ENCODE measurements around the gene ZNF532.
"Not testable (repeated sequence)": the region's sequence is repeated elsewhere in the genome, so short reads cannot be mapped to it uniquely, and the experiment has no call there.

ZNF532 gene

DNA sequence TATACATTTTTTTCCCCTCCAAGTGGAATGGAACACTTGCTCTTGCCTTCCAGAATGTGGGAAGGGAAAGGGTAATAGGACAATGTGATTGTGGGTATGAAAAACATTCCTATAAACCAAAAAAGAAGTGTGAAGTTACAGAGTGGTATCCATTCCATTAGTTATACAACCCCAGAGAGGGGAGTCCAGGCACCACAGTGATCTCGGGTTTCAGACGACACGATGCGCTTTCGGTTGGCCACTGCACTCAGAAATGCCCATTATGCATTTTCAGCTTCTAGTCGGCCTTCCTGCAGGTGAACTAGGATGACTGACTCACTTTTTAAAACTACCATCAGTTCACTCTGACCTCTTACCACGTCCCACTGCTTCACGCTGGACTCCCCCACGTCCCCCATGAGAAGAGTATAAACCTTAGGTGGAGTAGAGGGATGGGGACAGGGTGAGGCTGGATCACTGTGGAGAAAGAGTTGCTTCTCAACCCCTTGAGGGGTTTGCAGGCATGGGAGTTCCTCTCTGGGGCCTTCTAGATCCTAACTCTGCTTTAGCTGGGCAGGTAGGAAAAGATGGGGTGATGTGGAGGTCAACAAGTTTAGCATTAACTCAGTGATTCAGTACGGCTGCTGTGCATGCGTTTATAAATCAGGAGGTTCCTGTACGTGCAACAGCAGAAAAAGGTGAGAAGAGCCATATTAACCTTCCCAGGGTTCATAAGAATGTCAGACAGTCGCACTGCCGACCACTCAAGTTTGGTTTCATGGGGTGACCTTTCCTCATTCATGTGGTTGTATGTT, 50.5 kb downstream of the ZNF532 start:
- peaks cover 27% of the 10 kb centered on the region for H3K27me3 ChIP-seq (ENCODE audit: insufficient read depth, poor library complexity, severe bottlenecking)
- H3K27ac ChIP-seq (replicated peaks): no peak overlapping the region
- no peak for DNase-seq (ENCODE audit: low read depth in 1 of 2, low spot score in 1 of 2)
- TF ChIP-seq, protein P1, sequence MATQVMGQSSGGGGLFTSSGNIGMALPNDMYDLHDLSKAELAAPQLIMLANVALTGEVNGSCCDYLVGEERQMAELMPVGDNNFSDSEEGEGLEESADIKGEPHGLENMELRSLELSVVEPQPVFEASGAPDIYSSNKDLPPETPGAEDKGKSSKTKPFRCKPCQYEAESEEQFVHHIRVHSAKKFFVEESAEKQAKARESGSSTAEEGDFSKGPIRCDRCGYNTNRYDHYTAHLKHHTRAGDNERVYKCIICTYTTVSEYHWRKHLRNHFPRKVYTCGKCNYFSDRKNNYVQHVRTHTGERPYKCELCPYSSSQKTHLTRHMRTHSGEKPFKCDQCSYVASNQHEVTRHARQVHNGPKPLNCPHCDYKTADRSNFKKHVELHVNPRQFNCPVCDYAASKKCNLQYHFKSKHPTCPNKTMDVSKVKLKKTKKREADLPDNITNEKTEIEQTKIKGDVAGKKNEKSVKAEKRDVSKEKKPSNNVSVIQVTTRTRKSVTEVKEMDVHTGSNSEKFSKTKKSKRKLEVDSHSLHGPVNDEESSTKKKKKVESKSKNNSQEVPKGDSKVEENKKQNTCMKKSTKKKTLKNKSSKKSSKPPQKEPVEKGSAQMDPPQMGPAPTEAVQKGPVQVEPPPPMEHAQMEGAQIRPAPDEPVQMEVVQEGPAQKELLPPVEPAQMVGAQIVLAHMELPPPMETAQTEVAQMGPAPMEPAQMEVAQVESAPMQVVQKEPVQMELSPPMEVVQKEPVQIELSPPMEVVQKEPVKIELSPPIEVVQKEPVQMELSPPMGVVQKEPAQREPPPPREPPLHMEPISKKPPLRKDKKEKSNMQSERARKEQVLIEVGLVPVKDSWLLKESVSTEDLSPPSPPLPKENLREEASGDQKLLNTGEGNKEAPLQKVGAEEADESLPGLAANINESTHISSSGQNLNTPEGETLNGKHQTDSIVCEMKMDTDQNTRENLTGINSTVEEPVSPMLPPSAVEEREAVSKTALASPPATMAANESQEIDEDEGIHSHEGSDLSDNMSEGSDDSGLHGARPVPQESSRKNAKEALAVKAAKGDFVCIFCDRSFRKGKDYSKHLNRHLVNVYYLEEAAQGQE (IDR thresholded peaks at IDR 0.05; ENCODE audit: insufficient replicate concordance, low read depth): no peak
- TF ChIP-seq GABPA (IDR thresholded peaks at IDR 0.05; ENCODE audit: low read depth) (no peak), SPI1 (IDR thresholded peaks at IDR 0.05; ENCODE audit: borderline replicate concordance, low read depth) (no peak), POLR2AphosphoS5 (IDR thresholded peaks at IDR 0.05; ENCODE audit: low read depth) (no peak)
- TF ChIP-seq, protein P2, sequence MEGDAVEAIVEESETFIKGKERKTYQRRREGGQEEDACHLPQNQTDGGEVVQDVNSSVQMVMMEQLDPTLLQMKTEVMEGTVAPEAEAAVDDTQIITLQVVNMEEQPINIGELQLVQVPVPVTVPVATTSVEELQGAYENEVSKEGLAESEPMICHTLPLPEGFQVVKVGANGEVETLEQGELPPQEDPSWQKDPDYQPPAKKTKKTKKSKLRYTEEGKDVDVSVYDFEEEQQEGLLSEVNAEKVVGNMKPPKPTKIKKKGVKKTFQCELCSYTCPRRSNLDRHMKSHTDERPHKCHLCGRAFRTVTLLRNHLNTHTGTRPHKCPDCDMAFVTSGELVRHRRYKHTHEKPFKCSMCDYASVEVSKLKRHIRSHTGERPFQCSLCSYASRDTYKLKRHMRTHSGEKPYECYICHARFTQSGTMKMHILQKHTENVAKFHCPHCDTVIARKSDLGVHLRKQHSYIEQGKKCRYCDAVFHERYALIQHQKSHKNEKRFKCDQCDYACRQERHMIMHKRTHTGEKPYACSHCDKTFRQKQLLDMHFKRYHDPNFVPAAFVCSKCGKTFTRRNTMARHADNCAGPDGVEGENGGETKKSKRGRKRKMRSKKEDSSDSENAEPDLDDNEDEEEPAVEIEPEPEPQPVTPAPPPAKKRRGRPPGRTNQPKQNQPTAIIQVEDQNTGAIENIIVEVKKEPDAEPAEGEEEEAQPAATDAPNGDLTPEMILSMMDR (IDR thresholded peaks at IDR 0.05; ENCODE audit: insufficient read depth, low read length): no peak
- H3K4me3 ChIP-seq (replicated peaks; ENCODE audit: insufficient read depth, low read length): no peak overlapping the region

DNA sequence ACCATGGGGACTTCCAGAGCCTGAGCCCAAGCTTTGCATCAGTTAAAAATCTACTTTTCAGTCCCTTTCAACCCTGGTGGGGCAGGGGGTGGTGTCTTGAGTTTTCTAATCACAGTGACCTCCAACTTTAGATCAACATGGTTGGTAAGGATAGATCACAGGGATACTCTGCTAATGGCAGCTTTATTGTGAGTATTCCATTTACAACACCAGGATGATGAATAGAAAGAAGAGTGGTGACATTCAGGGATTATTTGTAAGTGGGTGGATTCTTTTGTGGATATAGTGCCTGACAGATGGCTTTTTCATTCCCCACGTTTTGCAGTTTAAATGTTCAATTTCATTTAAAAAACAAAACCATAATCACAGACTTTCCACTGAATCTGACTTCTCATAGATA, 51.3 kb downstream of the ZNF532 start:
- no peak overlapping the region for H3K4me3 ChIP-seq (replicated peaks; ENCODE audit: insufficient read depth, low read length)
- peaks cover 27% of the 10 kb centered on the region for H3K27me3 ChIP-seq (ENCODE audit: insufficient read depth, poor library complexity, severe bottlenecking)
- TF ChIP-seq, protein P1 (IDR thresholded peaks at IDR 0.05; ENCODE audit: insufficient replicate concordance, low read depth): no peak
- TF ChIP-seq GABPA (IDR thresholded peaks at IDR 0.05; ENCODE audit: low read depth): no peak
- no peak for TF ChIP-seq POLR2AphosphoS5 (IDR thresholded peaks at IDR 0.05; ENCODE audit: low read depth)
- TF ChIP-seq, protein P2 (IDR thresholded peaks at IDR 0.05; ENCODE audit: insufficient read depth, low read length): no peak
- no peak for TF ChIP-seq SPI1 (IDR thresholded peaks at IDR 0.05; ENCODE audit: borderline replicate concordance, low read depth)
- H3K27ac ChIP-seq (replicated peaks): no peak overlapping the region
- no peak for DNase-seq (ENCODE audit: low read depth in 1 of 2, low spot score in 1 of 2)

DNA sequence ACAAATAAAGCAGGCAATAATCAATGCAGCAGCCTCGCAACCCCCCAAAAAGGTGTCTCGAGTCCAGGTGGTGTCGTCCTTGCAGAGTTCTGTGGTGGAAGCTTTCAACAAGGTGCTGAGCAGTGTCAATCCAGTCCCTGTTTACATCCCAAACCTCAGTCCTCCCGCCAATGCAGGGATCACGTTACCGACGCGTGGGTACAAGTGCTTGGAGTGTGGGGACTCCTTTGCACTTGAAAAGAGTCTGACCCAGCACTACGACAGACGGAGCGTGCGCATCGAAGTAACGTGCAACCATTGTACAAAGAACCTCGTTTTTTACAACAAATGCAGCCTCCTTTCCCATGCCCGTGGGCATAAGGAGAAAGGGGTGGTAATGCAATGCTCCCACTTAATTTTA, 55.3 kb downstream of the ZNF532 start:
- not testable (repeated sequence) for H3K27ac ChIP-seq (replicated peaks); DNase-seq (ENCODE audit: low read depth in 1 of 2, low spot score in 1 of 2); H3K4me3 ChIP-seq (replicated peaks; ENCODE audit: insufficient read depth, low read length)
- H3K27me3 ChIP-seq (ENCODE audit: insufficient read depth, poor library complexity, severe bottlenecking): peaks cover 15% of the 10 kb centered on the region

DNA sequence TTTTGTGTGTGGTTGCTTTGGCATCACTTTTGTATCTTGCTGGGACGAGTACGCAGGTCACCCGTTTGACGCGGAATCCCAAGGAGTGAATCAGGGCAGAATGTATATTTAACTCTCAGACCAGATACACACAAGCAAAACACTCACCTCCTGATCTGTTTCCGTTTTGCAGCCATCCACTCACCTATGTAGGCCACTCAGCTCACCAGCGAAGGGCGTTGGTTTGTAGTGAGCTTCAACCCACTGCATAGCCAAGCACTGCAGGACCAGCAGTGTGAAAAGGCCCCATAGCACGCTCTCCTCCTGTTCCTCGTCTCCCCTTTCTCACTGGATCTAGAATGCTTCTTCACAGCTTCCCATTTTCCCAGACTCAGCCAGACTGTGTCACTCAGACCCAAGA, 58.3 kb downstream of the ZNF532 start:
- no peak for DNase-seq (ENCODE audit: low read depth in 1 of 2, low spot score in 1 of 2)
- no peak overlapping the region for H3K27ac ChIP-seq (replicated peaks)
- H3K27me3 ChIP-seq (ENCODE audit: insufficient read depth, poor library complexity, severe bottlenecking): peaks cover 6% of the 10 kb centered on the region
- TF ChIP-seq, protein P2 (IDR thresholded peaks at IDR 0.05; ENCODE audit: insufficient read depth, low read length): no peak
- TF ChIP-seq SPI1 (IDR thresholded peaks at IDR 0.05; ENCODE audit: borderline replicate concordance, low read depth) (no peak), POLR2AphosphoS5 (IDR thresholded peaks at IDR 0.05; ENCODE audit: low read depth) (no peak), GABPA (IDR thresholded peaks at IDR 0.05; ENCODE audit: low read depth) (no peak)
- TF ChIP-seq, protein P1 (IDR thresholded peaks at IDR 0.05; ENCODE audit: insufficient replicate concordance, low read depth): no peak
- H3K4me3 ChIP-seq (replicated peaks; ENCODE audit: insufficient read depth, low read length): no peak overlapping the region

All from HL-60 (cell line).